HEK293T (cell line): ENCODE measurements around the gene WDR38.

Experiments
- FOXK2 ChIP-seq: fragments of 450-650 bp; IDR thresholded peaks from 2 replicates; pipeline ENCODE4 v1.6.1; 2016; ENCODE audit warnings: mild to moderate bottlenecking
- FOXM1 ChIP-seq: fragments of 450-650 bp; IDR thresholded peaks from 2 replicates; pipeline ENCODE4 v1.6.1; 2017; ENCODE audit warnings: mild to moderate bottlenecking, borderline replicate concordance
- SUZ12 ChIP-seq: fragments of 450-650 bp; IDR thresholded peaks from 2 replicates; pipeline ENCODE4 v1.6.1; 2016; ENCODE audit warnings: mild to moderate bottlenecking

DNA sequence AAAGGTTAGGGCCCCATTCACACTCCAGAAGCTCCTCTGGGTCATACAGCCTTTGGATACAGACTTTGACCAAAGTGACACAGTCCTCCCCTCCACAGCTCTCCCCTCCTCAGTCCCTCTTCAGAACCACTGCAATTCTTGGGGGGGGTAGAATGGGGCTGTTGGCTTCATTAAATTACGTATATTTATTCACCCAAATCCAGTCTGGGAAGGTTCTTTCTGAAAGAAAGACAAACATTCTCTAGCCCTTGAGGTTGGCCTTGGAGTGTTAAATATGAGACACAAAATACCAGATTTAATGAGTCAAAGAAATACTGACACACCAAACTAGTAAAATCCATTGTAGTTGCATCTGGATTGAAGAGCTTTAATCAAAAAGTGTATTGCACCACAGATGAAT is 24.8 kb downstream of the WDR38 start:
- no peak for TF ChIP-seq SUZ12
- no peak for TF ChIP-seq FOXM1
- TF ChIP-seq FOXK2, result no peak
